Activated CD4-positive, alpha-beta T cell treated with anti-CD3 and anti-CD28 coated beads, Interleukin-2, Interleukin-4, amounts not matched to agents 100 ng/mL and 50 ng/mL, durations not matched to agents 16 hours and 8 hours (primary cell): Measurements from ENCODE around the gene AFG3L2.

Experiments
- DNase-seq: peaks from one replicate; pipeline ENCODE4 v3.0.0-alpha.2; 2020; ENCODE audit warnings: low spot score

AFG3L2 gene

GRCh38 chr18:12304351-12305210, 72.4 kb downstream of the AFG3L2 start:
- no peak for DNase-seq

GRCh38 chr18:12302391-12303147, 74.5 kb downstream of the AFG3L2 start:
- DNase-seq, result no peak

GRCh38 chr18:12301263-12302005, 75.6 kb downstream of the AFG3L2 start:
- DNase-seq, result no peak

GRCh38 chr18:12299862-12300261, 77.2 kb downstream of the AFG3L2 start:
- no peak for DNase-seq

- no peak for DNase-seq
Observed at GRCh38 chr18:12296457-12296856, 80.6 kb downstream of the AFG3L2 start.

GRCh38 chr18:12296087-12296403, 81.0 kb downstream of the AFG3L2 start:
- DNase-seq, result no peak

- no peak for DNase-seq
Observed at GRCh38 chr18:12295389-12296086, 81.5 kb downstream of the AFG3L2 start.

GRCh38 chr18:12293831-12294230, 83.2 kb downstream of the AFG3L2 start:
- DNase-seq, result no peak

- DNase-seq, result no peak
Observed at GRCh38 chr18:12291690-12292089, 85.3 kb downstream of the AFG3L2 start.

GRCh38 chr18:12291161-12291560, 85.9 kb downstream of the AFG3L2 start:
- DNase-seq, result no peak

- DNase-seq, result no peak
Observed at GRCh38 chr18:12290086-12290485, 86.9 kb downstream of the AFG3L2 start.

- no peak for DNase-seq
Observed at GRCh38 chr18:12288403-12288755, 88.6 kb downstream of the AFG3L2 start.

GRCh38 chr18:12287684-12288402, 89.2 kb downstream of the AFG3L2 start:
- no peak for DNase-seq

- no peak for DNase-seq
Observed at GRCh38 chr18:12287131-12287681, 89.8 kb downstream of the AFG3L2 start.

GRCh38 chr18:12283666-12284065, 93.4 kb downstream of the AFG3L2 start:
- DNase-seq, result no peak

- DNase-seq, result no peak
Observed at GRCh38 chr18:12283256-12283655, 93.8 kb downstream of the AFG3L2 start.

GRCh38 chr18:12282442-12283039, 94.5 kb downstream of the AFG3L2 start:
- DNase-seq, result no peak

- no peak for DNase-seq
Observed at GRCh38 chr18:12281861-12282260, 95.2 kb downstream of the AFG3L2 start.

GRCh38 chr18:12279781-12280531, 97.1 kb downstream of the AFG3L2 start:
- no peak for DNase-seq
